Panc1 (cell line): ENCODE results near the gene EPB41L4B.

Experiments used
- CTCF ChIP-seq: fragments of 450-650 bp; IDR thresholded peaks from 2 replicates; pipeline ENCODE4 v1.5.1; 2017; ENCODE audit warnings: mild to moderate bottlenecking
- POLR2AphosphoS5 ChIP-seq: IDR thresholded peaks from 2 replicates; pipeline ENCODE4 v1.6.1; 2012; ENCODE audit warnings: mild to moderate bottlenecking, low read depth, low read length, moderate library complexity
- REST ChIP-seq, 2 experiments: IDR thresholded peaks; 2 replicates each; pipeline ENCODE4 v1.6.1; 2011 to 2012; ENCODE audit warnings: low read depth in 2 of 2, control low read depth in 1 of 2, low read length in 1 of 2, mild to moderate bottlenecking in 1 of 2, moderate library complexity in 1 of 2; ENCODE audit not compliant: insufficient read depth in 1 of 2
- SIN3A ChIP-seq: IDR thresholded peaks from 2 replicates; pipeline ENCODE4 v1.6.1; 2012; ENCODE audit warnings: low read depth, mild to moderate bottlenecking, low read length, moderate library complexity, borderline replicate concordance; ENCODE audit not compliant: insufficient read depth
- TCF7L2 ChIP-seq: IDR thresholded peaks from 2 replicates; pipeline ENCODE4 v1.6.1; 2011; ENCODE audit warnings: mild to moderate bottlenecking, low read depth, low read length, inconsistent platforms

GRCh38 chr9:109190151-109190550, 130.7 kb downstream of the EPB41L4B start:
- TF ChIP-seq CTCF = no peak
- TF ChIP-seq POLR2AphosphoS5 = no peak
- no peak for TF ChIP-seq REST (IDR thresholded peaks at IDR 0.05; ENCODE audit: insufficient read depth in 1 of 2, low read depth in 2 of 2, low read length in 1 of 2)
- TF ChIP-seq TCF7L2 = no peak
- no peak for TF ChIP-seq SIN3A
